HTERT RPE-1 (cell line): Measurements from ENCODE around the gene AMACR.
"Not testable (repeated sequence)": the region's sequence is repeated elsewhere in the genome, so short reads cannot be mapped to it uniquely, and the experiment has no call there.

Experiments used
- in situ Hi-C: fragments of 300-500 bp; cut with MboI; formaldehyde crosslinking; loops from 4 replicates; pipeline ENCODE4 v1.14.3; 2020; ENCODE audit warnings: low sequenced_read_pairs

The AMACR gene

DNA sequence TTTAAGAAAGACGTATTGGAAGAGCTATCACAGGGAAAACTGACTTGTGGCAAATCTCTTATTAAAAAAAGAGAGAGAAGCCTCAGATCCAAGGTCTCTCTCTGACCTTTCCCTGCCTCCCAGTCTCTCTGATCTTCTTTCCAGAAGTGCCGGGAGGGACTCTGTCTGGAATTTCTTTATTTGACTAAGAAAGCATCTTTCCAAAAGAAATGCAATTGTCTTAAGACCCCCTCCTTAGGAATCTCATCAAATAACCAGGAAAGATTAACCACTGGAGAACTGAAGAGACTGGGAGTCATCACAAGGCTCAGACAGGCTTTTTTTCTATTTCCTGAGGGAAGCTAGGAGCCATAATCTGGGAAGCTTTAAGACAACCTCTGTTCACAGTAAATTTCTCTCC is 30.5 kb upstream of the AMACR start:
- in situ Hi-C loops: no loop called here

DNA sequence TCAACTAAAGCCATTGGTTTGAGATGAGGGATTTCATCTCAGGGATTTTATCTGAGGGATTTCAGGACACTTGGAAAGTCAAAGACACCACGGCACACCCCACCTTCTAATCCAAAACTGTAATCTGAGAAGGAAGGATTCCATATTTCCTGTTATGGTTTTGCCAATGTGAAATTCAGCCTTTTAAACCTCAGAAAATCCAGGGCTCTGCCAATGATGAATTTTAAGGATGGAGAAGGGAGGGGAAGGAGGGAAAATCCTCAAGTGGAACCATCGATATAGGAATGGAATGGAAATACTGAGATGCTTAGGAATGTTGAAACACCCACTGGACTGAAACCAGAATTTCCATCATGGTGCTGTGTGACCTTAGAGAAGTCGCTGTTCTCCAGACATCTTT is 29.9 kb upstream of the AMACR start:
- in situ Hi-C loops: no loop called here

DNA sequence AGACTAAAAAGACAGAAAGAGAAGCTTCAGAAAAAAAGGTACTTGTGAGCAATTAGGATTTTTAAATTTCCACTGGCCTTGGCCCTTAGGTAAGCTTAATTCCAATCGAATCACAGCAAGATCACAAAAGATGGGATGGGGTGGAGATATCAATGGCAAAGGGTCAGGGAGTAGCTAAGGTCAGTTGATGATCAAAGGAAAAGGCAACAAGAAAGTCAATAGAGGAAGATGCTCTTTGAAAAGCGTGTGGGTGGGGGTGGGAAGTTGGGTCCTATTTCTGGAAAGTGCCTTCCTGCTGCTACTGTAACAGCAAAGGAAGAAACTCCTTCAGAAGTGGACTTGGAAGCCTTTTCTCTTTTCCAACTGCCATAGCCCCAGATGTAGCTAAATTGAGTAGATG is 27.9 kb upstream of the AMACR start:
- in situ Hi-C loops: no loop called here

DNA sequence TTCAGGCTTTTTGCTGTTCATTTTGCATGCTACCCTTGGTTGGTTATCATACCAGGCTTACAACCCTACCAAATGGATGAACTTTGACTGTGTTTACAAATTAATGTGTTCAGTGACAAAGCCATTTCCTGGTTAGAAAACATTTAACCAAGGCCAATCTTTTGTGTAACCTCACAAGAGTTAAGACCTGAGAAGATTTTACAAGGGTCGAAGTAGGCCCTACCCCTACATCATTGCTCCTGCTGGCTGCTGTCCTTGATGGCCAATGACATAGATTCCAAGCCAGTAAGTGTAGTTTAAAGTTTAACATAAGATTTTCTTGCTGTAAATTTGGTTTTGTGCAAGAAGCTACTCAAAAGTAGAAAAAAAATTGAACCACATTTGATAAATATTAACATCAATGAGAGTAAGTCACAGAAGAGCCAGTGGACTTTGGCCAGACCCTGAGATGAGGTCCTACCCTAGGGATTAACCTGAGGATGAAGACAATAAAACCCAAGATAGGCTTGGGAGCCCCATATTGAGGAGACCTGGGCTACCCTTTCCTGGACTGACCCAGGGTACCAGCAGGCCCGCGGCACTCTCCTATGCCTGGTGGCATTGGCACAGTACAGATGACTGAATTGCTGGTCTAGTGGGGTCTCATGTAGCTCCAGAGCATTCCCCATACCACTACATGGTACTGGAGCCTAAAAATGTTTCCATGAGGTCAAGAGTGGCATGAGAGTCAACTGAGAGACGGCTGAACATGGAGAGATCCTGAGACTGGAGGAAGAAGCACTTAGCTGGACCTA is 26.9 kb upstream of the AMACR start:
- in situ Hi-C loops: no loop called here

DNA sequence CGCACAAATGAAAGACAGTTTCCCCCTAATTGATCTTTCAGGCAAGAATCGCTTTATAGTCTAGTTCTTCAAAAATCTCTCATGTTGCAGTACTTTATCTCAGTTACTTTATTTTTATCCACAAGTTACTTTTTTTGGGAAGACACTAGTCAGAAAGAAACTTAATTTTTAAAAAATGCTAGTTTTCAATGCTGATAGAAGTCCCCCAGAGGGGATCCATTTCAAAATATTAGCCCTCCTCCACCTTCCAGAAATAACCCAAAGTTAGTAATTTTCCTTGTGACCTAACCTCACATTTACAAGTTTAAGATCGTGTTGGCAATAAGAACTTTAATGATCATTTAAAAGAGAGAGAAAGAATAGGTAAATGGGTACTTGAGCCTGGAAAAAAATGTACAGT is 24.1 kb upstream of the AMACR start:
- in situ Hi-C loops: no loop called here

DNA sequence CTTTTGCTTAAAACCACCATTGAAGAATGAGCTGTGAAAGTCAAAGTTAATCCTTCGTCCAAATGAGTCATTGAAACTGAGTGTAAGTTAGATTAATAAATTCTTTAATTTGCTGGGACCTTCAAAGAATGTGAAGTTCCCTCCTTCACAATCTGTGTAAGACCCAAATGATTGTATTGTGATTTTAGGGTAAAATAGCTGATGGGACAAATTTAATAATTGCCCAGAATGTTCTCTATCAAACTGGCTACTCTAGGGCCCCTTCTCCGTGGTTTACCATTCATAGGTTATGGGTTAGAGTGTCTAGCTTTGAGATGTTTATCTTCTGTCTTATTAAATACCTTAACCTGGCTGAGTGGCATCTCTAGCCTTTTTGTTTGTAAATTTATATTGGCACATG is 23.3 kb upstream of the AMACR start:
- in situ Hi-C loops: no loop called here

DNA sequence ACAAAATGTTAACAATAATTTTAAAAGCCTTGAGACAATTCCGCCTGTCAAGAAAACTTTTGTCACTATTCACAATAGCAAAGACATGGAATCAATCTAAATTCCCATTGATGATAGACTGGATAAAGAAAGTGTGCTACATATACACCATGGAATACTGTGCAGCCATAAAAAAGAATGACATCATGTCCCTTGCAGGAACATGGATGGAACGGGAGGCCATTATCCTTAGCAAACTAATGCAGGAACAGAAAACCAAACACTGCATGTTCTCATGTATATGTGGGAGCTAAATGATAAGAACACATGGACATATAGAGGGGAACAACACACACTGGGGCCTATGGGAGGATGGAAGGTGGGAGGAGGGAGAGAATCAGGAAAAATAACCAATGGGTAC is 22.7 kb upstream of the AMACR start:
- in situ Hi-C loops: not testable (repeated sequence)

DNA sequence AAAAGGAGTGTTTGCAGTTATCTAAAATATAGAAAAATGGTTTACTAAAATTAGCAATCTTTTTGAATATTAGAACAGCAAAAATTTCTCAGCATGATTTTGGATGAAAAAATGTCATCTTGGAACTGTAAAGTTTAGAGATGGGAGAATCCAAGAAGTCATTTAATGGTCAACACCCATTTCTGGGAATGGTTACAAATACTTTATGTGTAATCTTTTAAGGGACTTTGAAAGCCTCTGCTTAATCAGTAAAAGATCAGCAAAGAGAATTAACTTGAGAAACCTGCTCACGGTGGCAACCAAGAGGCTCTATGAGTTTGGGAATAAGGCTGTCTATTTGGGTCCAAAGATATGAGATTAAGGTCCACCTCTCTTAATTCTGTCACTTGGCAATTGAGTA is 22.2 kb upstream of the AMACR start:
- in situ Hi-C loops: no loop called here

DNA sequence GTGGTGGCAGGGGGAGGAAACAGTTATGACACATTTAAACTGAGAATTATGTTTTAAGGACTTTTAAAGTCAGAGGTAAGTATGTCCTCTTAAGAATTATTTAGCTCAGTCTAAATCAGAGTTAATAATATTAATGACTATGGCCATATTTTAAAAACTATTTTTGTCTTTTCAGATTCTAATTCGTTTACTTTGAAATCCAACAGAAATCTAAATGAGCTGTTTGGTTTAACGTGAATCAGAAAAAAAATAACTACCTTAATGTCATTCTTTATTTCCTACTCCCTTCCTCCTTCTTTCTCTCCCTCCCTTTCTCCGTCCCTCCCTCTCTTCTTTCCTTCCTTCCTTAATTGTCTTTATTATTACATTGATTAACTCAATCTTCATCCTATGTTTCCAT is 20.5 kb upstream of the AMACR start:
- in situ Hi-C loops: no loop called here

DNA sequence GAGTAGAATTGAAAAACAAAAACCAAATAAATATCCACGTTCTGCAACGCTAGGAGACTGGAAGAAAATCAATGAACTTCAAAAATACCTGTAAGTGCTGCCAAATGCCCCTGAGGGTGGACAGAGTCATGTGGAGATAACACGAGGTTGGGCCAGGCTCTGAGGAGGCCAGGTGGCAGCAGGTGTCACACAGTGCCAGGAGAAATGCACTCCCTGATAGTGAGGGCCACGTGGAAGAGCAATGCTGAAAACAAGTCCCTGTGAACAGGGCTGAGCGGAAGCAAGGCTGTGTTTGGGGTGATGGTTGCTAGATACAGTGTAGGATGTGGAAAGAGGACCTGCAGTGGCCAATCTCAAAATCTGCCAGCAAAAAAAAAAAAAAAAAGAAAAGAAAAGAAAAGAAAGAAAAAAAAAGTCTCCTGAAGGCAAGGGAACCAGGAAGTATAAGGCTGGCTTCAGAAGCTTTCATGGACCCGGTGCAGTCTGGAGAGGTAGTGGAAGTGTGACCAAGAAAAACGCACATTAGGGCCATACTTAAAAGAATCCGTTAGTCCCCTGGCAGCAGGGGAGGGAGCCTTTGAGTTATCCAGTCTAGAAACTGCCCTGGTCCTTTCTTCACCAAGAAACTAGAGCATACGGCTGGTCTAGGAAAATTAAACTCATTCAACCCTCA is 18.4 kb upstream of the AMACR start:
- in situ Hi-C loops: no loop called here

DNA sequence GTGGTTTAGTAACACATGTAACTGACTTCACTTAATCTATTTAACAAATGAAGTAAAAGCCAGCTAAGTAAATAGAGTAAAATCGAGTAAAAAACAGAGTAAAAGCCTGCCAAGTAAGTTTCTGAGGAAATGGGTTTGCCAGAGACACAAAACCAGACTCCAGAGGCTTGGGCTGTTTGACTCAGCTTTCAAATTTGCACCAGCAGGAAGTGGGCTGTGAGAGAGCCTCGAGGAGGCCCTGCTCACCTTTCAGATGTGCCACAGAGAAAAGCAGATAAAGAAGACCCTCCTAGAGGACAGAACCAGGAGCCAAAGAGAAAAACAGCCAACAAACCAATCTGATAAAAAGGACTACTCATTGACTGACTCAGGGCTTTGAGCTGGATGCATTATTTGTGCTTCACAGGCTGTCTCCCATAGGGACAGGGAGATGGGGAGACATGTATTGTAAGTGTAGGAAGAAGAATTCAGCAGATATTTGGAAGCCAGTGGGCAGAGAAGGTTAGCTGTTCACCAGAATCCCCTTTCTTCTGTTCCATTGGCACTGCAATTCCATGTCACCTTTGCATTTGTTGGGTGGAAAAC is 14.4 kb upstream of the AMACR start:
- in situ Hi-C loops: no loop called here

DNA sequence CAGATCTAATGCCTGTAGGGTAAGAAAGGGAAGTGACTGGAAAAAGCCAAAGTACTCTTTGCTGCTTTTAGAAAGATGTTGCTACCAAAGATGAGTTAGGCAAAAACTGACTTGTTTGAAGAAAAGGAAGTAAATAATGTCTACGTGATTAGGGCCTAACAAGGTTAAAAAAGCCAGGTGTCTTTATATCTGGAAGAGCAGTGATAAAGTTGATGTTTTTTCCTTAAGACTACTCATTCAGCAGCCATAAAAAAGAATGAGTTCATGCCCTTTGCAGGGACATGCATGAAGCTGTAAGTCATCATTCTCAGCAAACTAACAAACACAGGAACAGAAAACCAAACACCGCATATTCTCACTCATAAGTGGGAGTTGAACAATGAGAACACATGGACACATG is 13.5 kb upstream of the AMACR start:
- in situ Hi-C loops: no loop called here

DNA sequence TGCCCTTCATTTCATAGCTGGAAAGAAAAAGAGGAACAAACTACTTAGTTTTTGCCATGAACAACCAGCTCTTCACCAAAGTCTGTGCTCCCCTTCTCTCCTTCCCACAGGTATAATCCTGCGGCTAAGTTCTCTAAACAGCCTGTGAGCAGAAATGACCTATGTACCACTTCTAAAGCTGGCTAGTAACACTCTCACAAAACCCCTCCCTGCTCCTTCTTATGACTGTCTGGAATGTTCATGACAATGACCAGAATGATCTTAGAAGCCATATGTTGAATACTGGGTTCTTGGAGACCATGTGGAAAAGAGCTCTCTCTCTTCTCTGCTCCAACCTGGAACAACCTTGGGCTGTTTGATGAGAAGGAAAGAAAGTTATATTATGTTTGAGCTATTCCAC is 12.9 kb upstream of the AMACR start:
- in situ Hi-C loops: no loop called here

DNA sequence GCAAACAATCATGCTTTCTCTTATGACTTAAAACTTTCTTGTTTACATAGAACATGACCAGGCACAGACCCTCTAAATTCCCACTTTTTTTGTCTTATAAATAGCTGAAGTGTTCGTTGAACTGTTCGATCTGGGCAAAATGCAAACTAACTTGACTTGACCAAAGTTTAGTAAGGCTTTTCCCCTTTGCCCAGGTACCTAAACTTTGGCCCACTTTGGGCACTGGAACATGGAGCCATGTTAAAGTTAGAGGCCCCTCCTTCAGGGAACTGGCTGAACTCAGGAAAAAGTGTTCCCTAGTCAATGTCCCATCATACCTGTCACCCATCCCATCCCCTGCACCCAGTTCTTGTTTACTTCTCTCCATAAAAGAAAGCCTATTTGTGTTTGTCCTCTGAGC is 9.4 kb upstream of the AMACR start:
- in situ Hi-C loops: no loop called here

DNA sequence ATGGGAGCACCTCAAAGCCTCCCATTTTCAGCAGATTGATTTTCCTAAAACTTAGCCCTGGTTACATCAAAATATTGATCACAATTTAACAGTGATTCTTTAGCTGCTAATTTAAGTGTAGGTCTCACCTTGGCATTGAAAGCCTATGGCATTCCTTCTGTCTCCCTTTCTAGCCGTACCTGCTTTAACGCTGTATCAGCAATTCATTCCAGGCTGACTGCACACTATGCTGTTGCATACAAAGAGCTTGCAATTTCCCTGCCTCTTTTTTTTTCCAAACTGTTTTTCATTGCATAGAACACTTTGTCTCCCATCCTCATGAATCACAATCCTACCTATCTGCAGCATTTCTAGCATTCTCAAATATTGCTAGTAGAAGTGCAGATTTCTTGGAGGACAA is 8.9 kb upstream of the AMACR start:
- in situ Hi-C loops: no loop called here

DNA sequence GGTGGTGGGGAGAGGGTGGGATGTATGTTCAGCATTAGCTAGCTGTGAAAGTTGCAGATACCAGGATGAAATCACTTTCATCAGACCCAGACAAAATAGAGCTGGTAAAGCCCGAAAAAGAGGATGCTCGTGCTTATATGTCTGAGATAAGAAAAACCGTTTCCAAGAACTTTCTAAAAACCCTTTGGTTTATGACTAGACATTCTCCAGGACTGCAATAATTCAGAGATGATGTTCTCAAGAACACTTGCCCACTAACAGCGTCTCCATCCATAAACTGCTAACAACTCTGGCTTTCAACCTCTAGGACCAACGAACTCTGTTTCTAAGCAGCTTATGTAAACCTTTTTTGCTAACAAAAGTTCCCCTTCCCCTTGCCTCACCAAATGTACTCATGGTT is 8.4 kb upstream of the AMACR start:
- in situ Hi-C loops: no loop called here

DNA sequence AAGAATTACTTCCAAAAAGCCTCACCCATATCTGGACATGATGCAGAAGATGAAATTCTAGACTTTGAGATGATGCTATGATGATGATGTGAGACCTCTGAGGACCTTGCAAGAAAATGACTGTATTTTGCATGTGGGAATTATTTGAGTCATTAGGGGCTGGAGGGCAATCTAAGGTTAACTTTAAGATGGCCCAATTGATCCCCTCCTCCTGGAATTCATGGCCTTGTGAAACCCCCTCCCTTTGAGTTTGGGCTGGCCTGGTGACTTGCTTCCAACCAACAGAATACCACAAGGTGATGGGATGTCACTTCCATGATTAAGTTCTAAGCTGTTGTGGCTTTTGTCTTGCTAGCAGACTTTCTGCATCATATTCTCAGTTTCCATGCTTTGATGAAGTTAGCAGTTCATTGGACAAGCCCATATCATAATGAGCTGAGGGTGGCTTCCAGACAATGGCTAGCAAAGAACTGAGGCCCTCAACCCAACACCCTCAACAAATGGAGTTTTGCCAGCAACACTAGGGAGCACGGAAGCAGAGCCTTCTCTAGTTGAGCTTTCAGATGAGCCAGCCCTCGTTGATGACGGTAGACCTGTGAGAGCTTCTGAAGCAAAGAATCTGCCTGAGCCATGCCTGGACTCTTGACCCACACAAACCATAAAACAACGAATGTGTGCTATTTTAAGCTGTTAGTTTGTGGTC is 7.4 kb upstream of the AMACR start:
- in situ Hi-C loops: no loop called here

DNA sequence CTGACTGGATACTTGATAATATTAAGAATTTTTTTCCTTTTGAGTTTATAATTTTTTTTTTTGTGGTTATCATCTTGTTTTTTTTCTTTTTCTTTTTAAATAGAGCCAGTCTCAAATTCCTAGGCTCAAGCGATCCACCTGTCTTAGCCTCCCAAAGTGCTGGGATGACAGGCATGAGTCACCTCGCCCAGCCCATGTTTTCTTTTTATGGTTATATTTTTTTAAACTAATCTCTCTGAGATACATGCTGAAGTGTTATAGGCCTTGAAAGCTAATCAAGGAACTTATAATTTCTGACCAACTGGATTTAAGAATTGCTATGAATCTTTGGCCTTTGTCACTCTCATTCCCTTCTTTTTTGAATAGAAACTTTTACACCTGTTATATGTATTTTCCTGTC is 6.8 kb upstream of the AMACR start:
- in situ Hi-C loops: no loop called here

DNA sequence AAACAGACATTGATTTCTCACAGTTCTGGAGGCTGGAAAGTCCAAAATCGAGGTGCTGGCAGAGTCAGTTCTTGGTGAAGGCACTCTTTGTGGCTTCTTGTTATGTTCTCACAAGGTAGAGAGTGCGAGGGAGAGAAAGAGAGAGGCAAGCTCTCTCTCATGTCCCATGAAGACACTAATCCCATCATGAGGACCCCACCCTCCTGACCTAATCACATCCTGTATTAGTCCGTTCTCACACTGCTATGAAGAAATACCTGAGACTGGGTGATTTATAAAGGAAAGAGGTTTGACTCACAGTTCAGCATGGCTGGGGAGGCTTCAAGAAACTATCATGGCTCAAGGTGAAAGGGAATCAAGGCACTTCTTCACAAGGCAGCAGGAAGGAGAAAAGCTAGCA is 5.7 kb upstream of the AMACR start:
- in situ Hi-C loops: no loop called here

DNA sequence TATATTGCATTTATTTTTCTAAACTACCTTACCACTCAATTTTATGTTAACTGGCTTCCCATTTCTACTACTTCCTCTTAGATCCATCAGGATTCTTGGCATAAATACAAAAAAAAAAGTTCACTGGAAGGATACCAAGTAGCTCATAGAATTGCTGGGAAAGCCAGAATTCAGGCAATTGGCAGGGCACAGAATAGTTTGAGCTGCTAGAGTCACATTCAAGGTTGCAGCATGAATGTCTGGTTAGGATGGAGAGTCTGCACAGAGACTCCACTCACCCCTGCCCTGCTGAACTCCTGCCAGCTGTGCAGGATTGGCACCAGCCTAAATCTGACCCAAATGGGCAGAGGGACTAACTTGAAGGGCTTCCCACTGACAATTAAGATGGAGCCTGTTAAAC is 4.9 kb upstream of the AMACR start:
- in situ Hi-C loops: no loop called here

DNA sequence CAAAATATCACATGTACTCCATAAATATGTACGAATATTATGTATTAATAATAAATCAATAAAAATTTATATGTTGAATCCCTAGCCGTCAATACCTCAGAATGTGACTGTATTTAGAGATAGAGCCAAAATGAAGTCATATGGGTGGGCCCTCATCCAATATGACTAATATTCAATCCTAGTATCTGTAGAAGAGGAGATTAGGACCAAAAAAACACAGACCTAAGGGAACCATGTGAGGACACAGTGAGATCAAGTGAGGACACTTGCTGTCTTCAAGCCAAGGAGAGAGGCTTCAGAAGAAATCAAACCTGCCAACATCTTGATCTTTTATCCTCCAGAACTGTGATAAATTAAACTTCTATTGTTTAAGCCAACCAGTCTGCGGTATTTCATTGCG is 3.7 kb upstream of the AMACR start:
- in situ Hi-C loops: no loop called here

DNA sequence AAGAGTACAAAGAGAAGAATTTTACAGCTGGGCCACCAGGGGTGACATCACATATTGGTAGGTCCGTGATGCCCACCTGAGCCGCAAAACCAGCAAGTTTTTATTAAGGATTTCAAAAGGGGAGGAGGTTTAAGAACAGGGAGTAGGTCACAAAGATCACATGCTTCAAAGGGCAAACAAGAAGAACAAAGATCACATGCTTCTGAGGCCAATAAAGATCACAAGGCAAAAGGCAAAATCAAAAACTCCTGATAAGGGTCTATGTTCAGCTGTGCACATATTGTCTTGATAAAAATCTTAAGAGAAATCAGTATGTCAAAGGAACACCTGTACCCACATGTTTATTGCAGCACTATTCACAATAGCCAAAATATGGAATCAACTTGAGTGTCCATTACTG is 2.3 kb upstream of the AMACR start:
- in situ Hi-C loops: not testable (repeated sequence)
